SK-N-MC (cell line): ENCODE data around the gene EDN2.

Source experiments
- EZH2 ChIP-seq: fragments of 200-600 bp; sonication (generic); IDR thresholded peaks from one replicate; pipeline ENCODE4 v1.6.1; 2017; ENCODE audit warnings: antibody characterized with exemption
- POLR2AphosphoS5 ChIP-seq: IDR thresholded peaks from 2 replicates; pipeline ENCODE4 v1.6.1; 2012; ENCODE audit warnings: mild to moderate bottlenecking, low read depth, low read length, borderline replicate concordance

DNA sequence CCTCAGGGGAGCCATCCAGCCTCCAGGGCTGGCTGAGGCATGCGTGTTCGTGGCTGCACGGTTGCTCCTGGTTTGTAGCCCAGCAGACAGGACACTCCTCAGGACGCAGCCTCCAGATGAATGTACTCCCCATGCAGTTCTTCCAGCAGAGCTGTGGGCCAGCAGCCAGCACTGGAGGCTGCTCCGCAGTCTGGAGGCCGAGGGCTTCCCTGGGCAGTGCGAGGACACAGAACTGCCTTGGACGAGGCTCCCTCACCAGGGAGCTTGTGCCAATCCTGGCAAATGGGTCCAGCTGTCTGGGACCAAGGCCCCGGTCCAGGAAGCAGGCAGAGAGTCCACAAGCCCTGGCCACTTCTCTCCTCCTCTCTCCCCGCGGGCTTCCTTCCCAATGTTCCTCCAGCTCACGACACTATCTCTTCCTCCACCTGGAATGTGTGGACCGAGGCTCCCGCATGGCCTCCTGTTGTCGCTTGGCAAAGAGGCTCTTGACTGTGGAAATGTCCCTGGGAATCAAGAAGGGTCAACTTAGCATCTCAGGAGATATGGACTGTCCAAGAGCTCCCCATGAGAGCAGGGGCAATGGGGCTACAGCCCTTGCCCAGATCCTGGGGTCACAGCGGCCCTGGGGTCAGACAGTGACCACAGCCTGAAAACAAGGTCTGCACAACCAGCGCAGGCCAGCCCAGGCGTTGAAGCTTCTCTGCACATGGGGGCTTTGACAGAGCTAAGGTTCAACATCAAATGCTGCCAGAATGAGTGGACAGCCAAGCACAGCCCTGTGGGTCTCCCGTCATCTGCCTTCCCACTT, 5.3 kb downstream of the EDN2 start:
- TF ChIP-seq EZH2, result no peak
- TF ChIP-seq POLR2AphosphoS5, result no peak
